Measurements from ENCODE around the gene IFRD2.
"Not testable (repeated sequence)": the region's sequence is repeated elsewhere in the genome, so short reads cannot be mapped to it uniquely, and the experiment has no call there.

The IFRD2 gene

GRCh38 chr3:50264383-50264963, 27.8 kb downstream of the IFRD2 start:
- no peak for DNase-seq (ENCODE audit: low read depth)
- TF ChIP-seq POLR2A (IDR thresholded peaks at IDR 0.05; ENCODE audit: extremely low read depth, insufficient read length) (no peak), MAX (IDR thresholded peaks at IDR 0.05; ENCODE audit: low read depth, low read length) (no peak), MYC (IDR thresholded peaks at IDR 0.05; ENCODE audit: low read depth, low read length) (no peak)
- TF ChIP-seq, protein P1, sequence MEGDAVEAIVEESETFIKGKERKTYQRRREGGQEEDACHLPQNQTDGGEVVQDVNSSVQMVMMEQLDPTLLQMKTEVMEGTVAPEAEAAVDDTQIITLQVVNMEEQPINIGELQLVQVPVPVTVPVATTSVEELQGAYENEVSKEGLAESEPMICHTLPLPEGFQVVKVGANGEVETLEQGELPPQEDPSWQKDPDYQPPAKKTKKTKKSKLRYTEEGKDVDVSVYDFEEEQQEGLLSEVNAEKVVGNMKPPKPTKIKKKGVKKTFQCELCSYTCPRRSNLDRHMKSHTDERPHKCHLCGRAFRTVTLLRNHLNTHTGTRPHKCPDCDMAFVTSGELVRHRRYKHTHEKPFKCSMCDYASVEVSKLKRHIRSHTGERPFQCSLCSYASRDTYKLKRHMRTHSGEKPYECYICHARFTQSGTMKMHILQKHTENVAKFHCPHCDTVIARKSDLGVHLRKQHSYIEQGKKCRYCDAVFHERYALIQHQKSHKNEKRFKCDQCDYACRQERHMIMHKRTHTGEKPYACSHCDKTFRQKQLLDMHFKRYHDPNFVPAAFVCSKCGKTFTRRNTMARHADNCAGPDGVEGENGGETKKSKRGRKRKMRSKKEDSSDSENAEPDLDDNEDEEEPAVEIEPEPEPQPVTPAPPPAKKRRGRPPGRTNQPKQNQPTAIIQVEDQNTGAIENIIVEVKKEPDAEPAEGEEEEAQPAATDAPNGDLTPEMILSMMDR (IDR thresholded peaks at IDR 0.05; ENCODE audit: low read depth, low read length) = no peak
- H3K4me3 ChIP-seq (ENCODE audit: low read depth, low read length) = no peak overlapping the region

DNA sequence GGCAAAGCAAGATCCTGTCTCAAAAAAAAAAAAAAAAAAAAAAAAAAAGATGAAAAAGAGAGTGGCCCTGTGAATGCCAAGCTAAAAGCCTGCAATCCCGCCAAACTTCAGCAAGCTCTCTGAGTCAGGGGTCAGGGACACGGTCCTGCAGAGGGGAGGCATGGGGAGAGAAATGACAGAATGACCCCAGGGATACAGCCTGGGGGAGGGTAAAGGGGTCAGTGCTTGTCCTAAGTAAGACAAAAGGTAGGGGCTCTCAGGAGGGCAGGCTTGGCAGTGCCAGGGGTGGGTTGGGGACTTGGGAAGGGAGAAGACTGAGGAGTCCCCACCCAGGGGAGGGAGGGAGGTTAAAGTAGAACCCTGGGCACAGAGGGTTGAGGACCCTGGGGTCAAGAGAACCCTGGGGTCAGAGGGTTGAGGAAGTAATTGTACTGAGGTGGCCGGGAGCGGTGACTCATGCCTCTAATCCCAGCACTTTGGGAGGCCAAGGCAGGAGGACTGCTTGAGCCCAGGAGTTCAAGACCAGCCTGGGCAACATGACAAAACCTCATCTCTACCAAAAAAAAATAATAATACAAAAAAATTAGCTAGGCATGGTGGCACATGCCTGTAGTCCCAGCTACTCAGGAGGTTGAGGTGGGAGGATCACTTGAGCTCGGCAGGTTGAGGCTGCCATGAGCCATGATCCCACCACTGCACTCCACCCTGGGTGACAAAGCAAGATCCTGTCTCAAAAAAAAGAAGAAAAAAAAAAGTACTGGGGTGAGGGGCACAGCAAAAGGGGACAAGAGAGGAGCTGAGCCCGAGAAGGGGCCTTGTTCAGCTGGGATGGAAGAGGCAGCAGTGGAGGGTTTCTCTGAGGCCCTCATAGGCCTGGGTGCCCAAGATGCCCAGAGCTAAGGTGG, 28.5 kb downstream of the IFRD2 start:
- H3K4me3 ChIP-seq (ENCODE audit: low read depth, low read length) = no peak overlapping the region
- no peak for DNase-seq (ENCODE audit: low read depth)
- TF ChIP-seq MYC (IDR thresholded peaks at IDR 0.05; ENCODE audit: low read depth, low read length) = no peak
- TF ChIP-seq MAX (IDR thresholded peaks at IDR 0.05; ENCODE audit: low read depth, low read length) = no peak
- no peak for TF ChIP-seq POLR2A (IDR thresholded peaks at IDR 0.05; ENCODE audit: extremely low read depth, insufficient read length)

- no peak for DNase-seq (ENCODE audit: low read depth)
- TF ChIP-seq, protein P1 (IDR thresholded peaks at IDR 0.05; ENCODE audit: low read depth, low read length) = no peak
- TF ChIP-seq MYC (IDR thresholded peaks at IDR 0.05; ENCODE audit: low read depth, low read length) (no peak), POLR2A (IDR thresholded peaks at IDR 0.05; ENCODE audit: extremely low read depth, insufficient read length) (no peak), MAX (IDR thresholded peaks at IDR 0.05; ENCODE audit: low read depth, low read length) (no peak)
- H3K4me3 ChIP-seq (ENCODE audit: low read depth, low read length) = no peak overlapping the region
Observed at GRCh38 chr3:50262778-50263177, 29.5 kb downstream of the IFRD2 start.

GRCh38 chr3:50262200-50262599, 30.0 kb downstream of the IFRD2 start:
- not testable (repeated sequence) for DNase-seq (ENCODE audit: low read depth); H3K4me3 ChIP-seq (ENCODE audit: low read depth, low read length)

DNA sequence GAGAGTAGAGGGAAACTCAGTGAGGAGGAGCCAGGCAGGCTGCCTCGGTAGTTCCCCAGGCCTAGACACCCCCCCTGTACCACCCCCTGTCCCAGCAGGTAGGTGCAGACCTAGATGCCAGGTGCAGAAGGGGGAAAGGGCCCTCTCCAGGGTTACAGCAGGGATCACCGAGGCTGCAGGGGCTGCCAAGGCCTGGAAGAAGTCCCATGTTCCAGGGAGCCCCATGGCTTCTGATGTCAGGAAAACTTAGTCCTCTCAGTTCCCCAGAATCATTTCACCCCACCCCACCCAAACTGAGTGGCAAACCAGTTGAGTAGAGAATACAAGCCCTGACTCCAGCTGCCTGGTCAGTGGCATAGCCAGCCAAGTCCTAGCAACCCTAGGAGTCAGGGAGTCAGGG, 30.7 kb downstream of the IFRD2 start:
- no peak for DNase-seq (ENCODE audit: low read depth)
- TF ChIP-seq MYC (IDR thresholded peaks at IDR 0.05; ENCODE audit: low read depth, low read length) (no peak), POLR2A (IDR thresholded peaks at IDR 0.05; ENCODE audit: extremely low read depth, insufficient read length) (no peak), MAX (IDR thresholded peaks at IDR 0.05; ENCODE audit: low read depth, low read length) (no peak)
- TF ChIP-seq, protein P1 (IDR thresholded peaks at IDR 0.05; ENCODE audit: low read depth, low read length) = no peak
- no peak overlapping the region for H3K4me3 ChIP-seq (ENCODE audit: low read depth, low read length)

DNA sequence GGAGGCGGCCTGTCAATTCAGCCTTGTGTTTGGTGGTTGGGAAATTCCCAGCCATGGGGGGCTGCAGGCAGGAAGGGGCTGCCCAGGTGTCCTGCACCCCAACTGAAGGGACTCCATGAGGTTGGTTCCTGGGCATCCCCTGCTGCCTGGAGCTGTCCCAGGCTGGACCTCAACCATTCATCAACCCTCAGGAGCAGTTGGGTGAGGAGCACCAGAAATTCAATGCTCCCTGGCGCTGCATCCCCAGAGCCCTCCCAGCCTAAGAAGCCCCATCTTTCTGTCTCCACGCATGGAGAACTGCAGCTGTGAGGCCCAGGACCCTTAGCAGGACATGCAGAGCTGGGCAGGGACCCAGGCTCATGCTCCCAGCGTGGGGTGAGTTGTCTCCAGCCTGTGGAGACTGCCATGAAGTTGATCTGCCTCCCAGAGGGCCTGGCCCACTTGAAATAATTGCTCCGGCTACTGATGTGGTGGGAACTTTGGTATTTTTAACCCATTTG, 31.2 kb downstream of the IFRD2 start:
- no peak for DNase-seq (ENCODE audit: low read depth)
- H3K4me3 ChIP-seq (ENCODE audit: low read depth, low read length) = no peak overlapping the region
- TF ChIP-seq MYC (IDR thresholded peaks at IDR 0.05; ENCODE audit: low read depth, low read length) = no peak
- TF ChIP-seq, protein P1 (IDR thresholded peaks at IDR 0.05; ENCODE audit: low read depth, low read length) = no peak
- no peak for TF ChIP-seq MAX (IDR thresholded peaks at IDR 0.05; ENCODE audit: low read depth, low read length)
- TF ChIP-seq POLR2A (IDR thresholded peaks at IDR 0.05; ENCODE audit: extremely low read depth, insufficient read length) = no peak
